Measurements from ENCODE around the gene AMFR.

GRCh38 chr16:56400458-56400857, 24.9 kb downstream of the AMFR start:
- TF ChIP-seq ELF4 (CRISPR knock-in tag; IDR thresholded peaks at IDR 0.05; ENCODE audit: low read depth) (no peak), SMAD3 (CRISPR knock-in tag; IDR thresholded peaks at IDR 0.05; ENCODE audit: borderline replicate concordance) (no peak), IRF2 (CRISPR knock-in tag; IDR thresholded peaks at IDR 0.05; ENCODE audit: borderline replicate concordance, low read depth) (no peak)

Measured in WTC11 (cell line).